ENCODE results near the gene MEI1. TPM values are rescaled to one million over a fixed set of nuclear protein-coding genes. Genes with fewer than 3 reads are reported as not detected.

Gene MEI1
- total and polyA plus RNA-seq, 4 donors, result 3.4 to 18.0 (median 6.7) TPM

DNA sequence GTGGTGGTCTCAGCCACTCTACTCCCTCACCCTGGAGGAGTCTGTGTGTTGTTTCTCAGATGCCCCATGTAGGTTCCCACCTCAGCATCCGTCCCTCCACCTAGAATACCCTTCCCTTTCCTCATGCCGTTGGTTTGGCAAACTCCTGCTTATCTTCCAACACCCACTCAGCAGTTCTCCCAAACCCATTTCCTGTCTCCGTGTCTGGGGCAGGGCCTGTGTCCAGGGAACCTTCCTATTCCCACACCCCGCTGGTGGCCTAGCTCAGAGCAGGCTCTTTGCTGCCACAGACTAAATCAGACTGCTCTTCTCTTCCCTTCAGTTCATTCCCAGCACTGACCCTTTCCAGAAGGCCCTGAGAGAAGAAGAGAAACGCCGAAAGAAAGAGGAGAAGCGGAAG, 126.1 kb downstream of the MEI1 start:
- Histone ChIP-seq H3K9ac (ENCODE audit: insufficient read depth in 1 of 2, low read length in 2 of 2) (no peak overlapping the region), H3K36me3 (ENCODE audit: control insufficient read depth in 4 of 4, insufficient read depth in 4 of 4, low read length in 4 of 4) (peaks cover 0 to 6% (median 2%) of the 10 kb centered on the region in 4 donors), H3K4me1 (ENCODE audit: control insufficient read depth in 5 of 5, insufficient read depth in 5 of 5, low read length in 5 of 5) (peaks cover 3 to 31% (median 16%) of the 10 kb centered on the region in 5 donors), H3K27me3 (ENCODE audit: control insufficient read depth in 3 of 3, insufficient read depth in 3 of 3, low read length in 2 of 3) (no peaks in the 10 kb centered on the region), H3K4me3 (no peak overlapping the region), H3K27ac (ENCODE audit: low read depth in 1 of 2, low read length in 1 of 2) (peak overlapping the region in 1 of 2 donors; percentile 7), H3K9me3 (ENCODE audit: control insufficient read depth in 4 of 4, insufficient read depth in 3 of 4, low read length in 3 of 4) (no peaks in the 10 kb centered on the region)
- ATAC-seq (ENCODE audit: insufficient read depth, low FRiP score) (no peak), DNase-seq (peak; percentile 40 to 67 (median 42))
- 58 to 70% methylated on average over 7 of the region's 7 CpGs for WGBS, 2 donors
- TF ChIP-seq, protein P1, sequence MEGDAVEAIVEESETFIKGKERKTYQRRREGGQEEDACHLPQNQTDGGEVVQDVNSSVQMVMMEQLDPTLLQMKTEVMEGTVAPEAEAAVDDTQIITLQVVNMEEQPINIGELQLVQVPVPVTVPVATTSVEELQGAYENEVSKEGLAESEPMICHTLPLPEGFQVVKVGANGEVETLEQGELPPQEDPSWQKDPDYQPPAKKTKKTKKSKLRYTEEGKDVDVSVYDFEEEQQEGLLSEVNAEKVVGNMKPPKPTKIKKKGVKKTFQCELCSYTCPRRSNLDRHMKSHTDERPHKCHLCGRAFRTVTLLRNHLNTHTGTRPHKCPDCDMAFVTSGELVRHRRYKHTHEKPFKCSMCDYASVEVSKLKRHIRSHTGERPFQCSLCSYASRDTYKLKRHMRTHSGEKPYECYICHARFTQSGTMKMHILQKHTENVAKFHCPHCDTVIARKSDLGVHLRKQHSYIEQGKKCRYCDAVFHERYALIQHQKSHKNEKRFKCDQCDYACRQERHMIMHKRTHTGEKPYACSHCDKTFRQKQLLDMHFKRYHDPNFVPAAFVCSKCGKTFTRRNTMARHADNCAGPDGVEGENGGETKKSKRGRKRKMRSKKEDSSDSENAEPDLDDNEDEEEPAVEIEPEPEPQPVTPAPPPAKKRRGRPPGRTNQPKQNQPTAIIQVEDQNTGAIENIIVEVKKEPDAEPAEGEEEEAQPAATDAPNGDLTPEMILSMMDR (IDR thresholded peaks at IDR 0.05; ENCODE audit: control extremely low read depth, extremely low read depth), result no peak

GRCh38 chr22:41826021-41826420, 126.7 kb downstream of the MEI1 start:
- WGBS, 2 donors, result 69 to 81% methylated on average over 3 of the region's 3 CpGs
- Histone ChIP-seq H3K4me3 (no peak overlapping the region), H3K36me3 (ENCODE audit: control insufficient read depth in 4 of 4, insufficient read depth in 4 of 4, low read length in 4 of 4) (peaks cover 0 to 3% (median 2%) of the 10 kb centered on the region in 4 donors), H3K27ac (ENCODE audit: low read depth in 1 of 2, low read length in 1 of 2) (peak overlapping the region; percentile 7 to 14), H3K4me1 (ENCODE audit: control insufficient read depth in 5 of 5, insufficient read depth in 5 of 5, low read length in 5 of 5) (peaks cover 3 to 31% (median 16%) of the 10 kb centered on the region in 5 donors), H3K9me3 (ENCODE audit: control insufficient read depth in 4 of 4, insufficient read depth in 3 of 4, low read length in 3 of 4) (no peaks in the 10 kb centered on the region), H3K27me3 (ENCODE audit: control insufficient read depth in 3 of 3, insufficient read depth in 3 of 3, low read length in 2 of 3) (no peaks in the 10 kb centered on the region), H3K9ac (ENCODE audit: insufficient read depth in 1 of 2, low read length in 2 of 2) (peak overlapping the region in 1 of 2 donors; percentile 23)
- ATAC-seq (ENCODE audit: insufficient read depth, low FRiP score) (no peak), DNase-seq (no peak)
- TF ChIP-seq, protein P1 (IDR thresholded peaks at IDR 0.05; ENCODE audit: control extremely low read depth, extremely low read depth), result no peak

DNA sequence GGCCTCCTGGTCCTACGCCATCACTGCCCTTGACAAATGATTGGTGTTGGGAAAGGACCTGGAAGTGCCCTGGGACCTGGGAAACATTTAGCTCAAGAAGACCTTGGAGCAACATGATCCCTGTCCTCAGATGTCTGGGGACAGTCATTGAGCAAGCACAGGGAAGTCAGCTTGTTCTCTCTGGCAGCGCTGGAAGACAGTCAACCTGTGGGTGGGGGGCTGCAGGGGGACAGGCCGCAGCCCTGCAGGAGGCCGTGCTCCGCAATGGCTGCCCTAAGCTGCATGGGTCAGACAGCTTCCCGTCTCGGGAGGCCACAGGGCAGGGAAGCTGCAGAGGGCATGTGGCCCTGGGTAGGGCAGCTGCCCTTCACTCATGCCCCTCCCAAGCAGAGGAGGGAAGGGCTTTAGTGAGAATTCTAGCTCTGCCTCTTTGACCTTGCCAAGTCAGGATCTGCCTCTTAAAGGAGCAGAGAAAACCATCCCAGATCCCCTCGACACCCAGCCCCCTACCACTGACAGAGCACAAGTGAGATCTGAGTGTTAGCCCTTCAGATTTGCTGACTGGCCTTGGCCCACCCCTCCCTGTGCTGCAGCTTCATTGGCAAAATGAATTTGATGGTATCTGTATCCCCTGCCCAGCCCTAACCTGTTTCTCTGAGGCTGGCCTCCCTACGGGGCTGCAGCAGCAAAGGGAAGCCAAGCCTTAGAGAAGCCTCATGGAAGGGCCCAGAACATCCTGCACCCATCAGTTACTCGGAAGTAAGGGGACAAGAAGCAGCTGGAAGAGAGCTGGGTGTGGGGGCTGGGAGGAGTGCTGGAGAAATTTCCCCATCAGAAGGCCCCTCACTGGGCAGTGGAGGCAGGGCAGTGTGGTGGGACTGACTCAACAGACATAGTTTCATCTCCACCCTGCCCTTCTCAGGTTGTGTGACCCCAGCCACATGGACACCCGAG, 127.4 kb downstream of the MEI1 start:
- peak overlapping the region; percentile 6 to 14 for H3K27ac ChIP-seq (ENCODE audit: low read depth in 1 of 2, low read length in 1 of 2)
- H3K9me3 ChIP-seq (ENCODE audit: control insufficient read depth in 4 of 4, insufficient read depth in 3 of 4, low read length in 3 of 4), result no peaks in the 10 kb centered on the region
- peak; percentile 61 to 80 (median 65) for DNase-seq
- no peak overlapping the region for H3K4me3 ChIP-seq
- 69 to 83% methylated on average over 11 of the region's 11 CpGs for WGBS, 2 donors
- H3K4me1 ChIP-seq (ENCODE audit: control insufficient read depth in 5 of 5, insufficient read depth in 5 of 5, low read length in 5 of 5), result peaks cover 3 to 32% (median 16%) of the 10 kb centered on the region in 5 donors
- TF ChIP-seq, protein P1 (IDR thresholded peaks at IDR 0.05; ENCODE audit: control extremely low read depth, extremely low read depth), result no peak
- peak overlapping the region in 1 of 2 donors; percentile 23 for H3K9ac ChIP-seq (ENCODE audit: insufficient read depth in 1 of 2, low read length in 2 of 2)
- peaks cover 0 to 3% (median 2%) of the 10 kb centered on the region in 4 donors for H3K36me3 ChIP-seq (ENCODE audit: control insufficient read depth in 4 of 4, insufficient read depth in 4 of 4, low read length in 4 of 4)
- ATAC-seq (ENCODE audit: insufficient read depth, low FRiP score), result no peak
- no peaks in the 10 kb centered on the region for H3K27me3 ChIP-seq (ENCODE audit: control insufficient read depth in 3 of 3, insufficient read depth in 3 of 3, low read length in 2 of 3)

Measured in lung (tissue), 12 donors.